GM21528 (cell line): Measurements from ENCODE around the gene CRTC2.

Source experiments
- ATAC-seq: cut with Tn5 transposase; IDR thresholded peaks from one replicate; pipeline ENCODE4 v1.9.1; 2021; ENCODE audit warnings: mild to moderate bottlenecking, moderate library complexity; ENCODE audit not compliant: unreplicated experiment, low FRiP score

CRTC2 gene

DNA sequence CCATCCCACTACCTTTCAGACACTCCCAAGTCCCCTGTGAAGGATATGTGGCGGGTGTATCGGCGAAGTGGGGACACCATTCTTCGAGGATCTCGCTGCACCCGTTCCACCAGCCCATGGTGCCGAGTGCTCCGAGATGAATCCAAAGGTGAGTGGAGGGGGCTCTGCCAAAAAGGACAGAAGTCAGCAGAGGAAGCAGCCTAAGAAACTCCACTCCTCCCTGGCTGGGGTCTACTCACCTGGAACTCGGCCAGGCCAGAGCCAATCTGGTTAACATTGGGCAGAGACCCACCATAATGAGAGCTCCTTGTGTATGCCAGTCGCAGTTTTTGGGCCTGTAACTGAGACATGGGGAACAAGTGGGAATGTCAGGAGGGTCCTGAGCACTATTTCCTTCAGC is 3.6 kb downstream of the CRTC2 start:
- no peak for ATAC-seq

DNA sequence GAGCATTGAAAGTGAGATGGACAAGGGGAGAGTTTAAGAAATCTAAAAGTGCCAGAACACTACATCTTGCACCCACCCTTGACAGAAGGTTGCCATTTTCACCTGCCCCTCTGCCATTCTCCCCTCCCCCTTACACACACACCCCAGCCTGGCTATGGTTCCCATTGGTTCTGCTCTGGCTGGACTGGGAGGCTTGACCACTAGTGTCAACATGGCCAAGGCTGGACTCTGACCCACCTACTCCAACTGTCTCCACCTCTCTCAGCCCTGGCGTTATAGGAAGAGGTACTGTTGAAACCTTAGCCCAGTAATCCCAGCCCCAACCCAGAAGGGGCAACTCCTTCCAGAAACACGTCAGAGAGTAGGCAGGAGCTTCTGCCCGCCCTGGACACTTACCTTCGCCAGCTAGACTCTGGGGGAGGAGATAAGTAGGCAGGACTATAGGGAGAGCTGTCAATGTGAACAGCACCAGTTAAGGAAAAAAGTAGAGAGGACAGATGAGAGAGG is 4.5 kb downstream of the CRTC2 start:
- no peak for ATAC-seq

DNA sequence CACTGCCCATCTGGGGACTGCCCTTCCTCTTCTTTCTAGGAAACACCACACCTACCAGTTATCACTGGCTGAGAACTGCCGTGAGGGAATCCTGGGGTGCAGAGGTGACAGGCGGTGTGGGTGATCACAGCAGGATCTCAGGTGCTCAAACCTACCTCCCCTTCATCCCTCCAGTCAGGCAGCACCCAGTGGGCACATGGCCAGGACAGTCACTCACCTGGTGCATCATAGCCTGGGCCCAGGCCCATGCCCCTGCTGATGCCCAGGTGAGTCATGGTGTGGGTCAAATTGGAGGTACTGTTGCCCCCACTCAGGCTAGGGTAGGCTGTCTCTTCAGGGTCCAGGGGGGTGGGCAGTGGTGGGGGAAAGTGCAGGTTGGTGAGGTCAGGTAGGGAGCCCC is 6.6 kb downstream of the CRTC2 start:
- ATAC-seq = no peak

DNA sequence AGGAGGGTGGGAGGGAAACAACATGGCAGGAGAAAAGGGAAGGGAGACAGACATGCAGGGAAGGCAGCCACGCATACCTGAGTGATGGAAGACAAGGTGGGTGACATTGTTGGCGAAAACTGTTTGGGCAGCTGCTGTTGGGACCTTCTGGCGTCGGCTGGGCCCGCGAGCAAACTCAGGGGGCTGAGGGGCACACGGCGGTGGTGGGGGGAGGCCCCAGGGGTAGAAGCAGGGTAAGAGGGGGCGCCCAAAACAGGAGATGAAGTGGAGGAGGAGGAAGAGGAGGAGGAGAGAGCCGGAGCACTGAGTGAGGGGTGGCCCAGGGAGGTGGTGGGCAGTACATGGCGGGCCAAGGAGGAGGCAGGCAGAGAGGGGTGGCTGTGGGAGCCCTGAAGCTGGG is 7.2 kb downstream of the CRTC2 start:
- ATAC-seq = no peak

DNA sequence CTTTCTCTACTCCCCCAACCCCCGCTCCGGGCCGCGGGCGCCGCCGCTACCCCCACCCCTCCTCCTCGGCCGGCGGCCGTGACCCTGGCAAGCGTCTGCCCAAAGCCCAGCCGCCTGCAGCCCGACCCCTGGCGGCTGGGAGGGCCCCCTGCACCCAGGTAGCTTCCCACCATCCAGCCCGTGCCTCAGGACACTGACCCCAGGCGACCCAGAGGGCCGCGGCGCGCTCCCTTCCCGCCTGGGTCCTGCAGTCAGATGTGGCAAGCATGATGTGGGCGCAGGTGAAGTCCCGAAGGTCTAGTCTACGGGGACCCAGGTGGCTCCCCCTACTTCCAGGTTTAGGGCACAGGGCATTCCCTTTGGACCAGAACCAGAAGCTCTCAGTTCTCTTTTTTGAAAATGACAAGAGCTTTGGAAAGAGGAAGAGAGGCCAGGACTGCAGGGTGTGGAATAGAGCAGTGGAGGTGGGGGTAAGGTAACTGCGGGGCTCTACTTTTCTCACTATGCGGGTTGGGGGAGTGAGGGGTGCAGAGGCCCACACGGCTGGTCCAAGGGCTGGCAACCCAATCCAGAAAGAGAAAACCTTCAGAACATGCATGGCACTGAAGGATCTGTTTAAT is 11.7 kb downstream of the CRTC2 start, which contains the start of gene DENND4B:
DENND4B (minus strand) TSS at position 97 of the 620 bp plus-strand sequence. CDS start 2,344 bp downstream, outside the sequence.
- peak; percentile 56 for ATAC-seq

DNA sequence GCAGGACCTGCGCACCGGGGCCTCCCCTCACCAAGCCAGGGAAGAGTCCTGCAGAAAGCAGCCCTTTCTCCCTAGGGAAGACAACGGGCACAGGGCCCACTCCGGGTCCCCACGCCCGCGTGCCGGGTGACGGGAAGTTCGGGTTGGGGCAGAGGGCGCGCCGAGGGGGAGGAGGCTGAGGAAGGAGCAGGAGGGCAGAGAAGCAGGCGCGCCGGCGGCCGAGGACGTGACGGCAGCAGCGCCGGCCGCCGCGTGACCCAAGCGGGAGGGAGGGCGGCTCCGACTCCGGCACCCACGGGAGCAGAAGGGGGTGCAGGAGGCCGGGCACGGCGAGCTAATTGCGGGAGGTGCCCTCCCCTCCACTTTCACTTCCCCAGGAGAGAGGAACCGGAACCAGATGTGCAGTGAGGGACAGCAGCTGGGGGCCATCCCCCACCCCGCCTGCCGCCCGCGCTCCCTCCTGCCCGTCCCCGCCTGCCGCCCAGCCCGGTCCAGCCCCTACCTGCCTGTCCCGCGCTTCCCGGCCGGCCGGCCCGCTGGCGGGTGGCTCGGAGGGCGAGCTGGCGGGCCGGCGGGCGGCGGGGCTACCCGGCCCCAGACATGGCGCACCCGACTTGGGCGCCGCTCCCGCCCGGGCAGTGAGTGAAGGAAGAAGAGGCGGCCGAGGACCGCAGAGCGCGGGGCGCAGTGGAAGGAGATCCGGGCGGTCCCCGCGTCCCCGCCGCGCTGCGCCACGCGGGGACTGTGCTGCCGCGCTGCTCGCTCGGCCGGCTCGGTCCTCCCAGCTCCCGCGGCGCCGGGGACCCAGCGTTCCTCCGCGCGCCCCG is 12.4 kb downstream of the CRTC2 start:
- peak; percentile 68 for ATAC-seq

DNA sequence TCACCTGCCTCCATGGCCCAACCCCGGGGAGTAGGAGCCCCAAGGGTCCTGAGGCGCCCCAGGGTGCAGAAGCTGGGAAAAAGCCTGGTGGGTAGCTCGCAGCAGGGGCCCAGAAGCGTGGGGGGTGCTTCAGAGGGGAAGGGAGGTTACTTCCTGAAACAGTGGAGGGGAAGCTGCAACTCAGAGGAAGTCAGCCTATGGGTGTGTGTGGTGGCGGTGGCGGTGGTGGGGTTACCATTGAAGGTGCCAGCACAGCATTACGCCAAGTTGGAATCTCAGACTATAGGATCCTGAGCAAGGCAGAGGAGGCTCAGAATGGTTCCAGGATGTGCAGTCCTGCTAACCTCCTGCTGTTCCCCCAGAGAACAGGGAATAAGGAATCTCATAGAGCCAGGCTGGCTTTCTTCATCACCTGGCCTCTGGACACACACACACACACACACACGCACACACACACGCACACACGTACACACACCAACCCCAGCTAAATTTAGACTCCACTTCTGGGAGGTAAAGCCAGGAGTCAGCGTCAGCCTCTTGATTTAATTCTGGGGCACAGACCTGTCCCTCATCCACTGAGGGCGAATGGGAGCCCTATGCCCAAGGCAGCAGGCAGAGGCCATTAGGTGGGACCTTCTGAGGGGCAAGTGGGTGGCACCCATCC is 13.1 kb downstream of the CRTC2 start:
- ATAC-seq = no peak

DNA sequence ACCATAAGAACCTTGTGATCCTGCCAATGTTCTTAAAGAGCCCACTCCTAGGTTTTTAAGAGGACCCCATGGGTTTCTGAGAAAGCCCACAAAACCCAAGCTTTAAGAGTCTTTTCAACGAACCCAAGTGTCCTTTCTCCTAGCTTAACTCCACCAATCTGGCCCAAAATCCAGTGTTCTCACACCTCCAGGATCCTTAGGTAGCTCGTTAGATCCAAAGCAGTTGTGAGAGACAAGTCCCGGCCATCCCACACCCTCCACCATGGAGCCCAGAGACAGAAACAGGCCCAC is 13.6 kb downstream of the CRTC2 start:
- ATAC-seq = no peak

DNA sequence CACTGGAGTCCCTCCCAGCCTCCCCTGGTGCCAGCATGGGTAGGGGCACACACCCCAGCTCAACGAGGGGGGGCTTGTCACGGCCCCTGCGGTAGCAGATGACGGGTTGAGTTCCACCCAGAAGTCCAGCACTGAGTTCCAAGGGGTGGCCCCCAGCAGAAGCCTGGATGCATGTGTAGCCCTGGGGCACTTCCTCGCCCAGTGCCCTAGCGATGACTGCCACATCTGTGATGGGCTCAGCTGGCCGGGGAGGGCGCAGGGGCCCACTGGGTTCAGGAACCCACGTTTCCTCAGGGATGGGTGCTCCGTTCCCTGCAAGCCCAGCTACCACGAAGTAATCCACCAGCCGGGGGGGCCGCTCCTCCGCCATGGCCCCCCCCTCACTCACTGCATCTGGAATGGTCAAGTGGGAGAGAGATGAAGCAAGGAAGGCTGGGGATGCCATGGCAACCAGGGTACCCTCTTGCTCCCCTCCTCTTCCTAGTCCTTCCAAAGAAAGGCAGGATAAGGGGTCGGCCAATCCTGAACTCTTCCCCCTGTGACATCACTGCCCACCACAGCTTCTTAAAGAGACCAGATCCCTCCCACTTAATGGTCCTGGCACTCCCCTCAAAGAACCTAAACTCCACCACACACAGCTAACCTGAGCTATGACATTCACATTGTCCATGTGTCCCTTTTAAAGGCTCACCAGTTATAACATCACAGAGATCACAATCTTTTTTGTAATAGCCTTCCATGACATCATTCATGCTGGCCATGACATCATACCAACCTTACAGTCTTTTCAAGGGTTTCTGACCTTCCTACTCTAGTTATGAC is 14.2 kb downstream of the CRTC2 start:
- ATAC-seq = no peak

DNA sequence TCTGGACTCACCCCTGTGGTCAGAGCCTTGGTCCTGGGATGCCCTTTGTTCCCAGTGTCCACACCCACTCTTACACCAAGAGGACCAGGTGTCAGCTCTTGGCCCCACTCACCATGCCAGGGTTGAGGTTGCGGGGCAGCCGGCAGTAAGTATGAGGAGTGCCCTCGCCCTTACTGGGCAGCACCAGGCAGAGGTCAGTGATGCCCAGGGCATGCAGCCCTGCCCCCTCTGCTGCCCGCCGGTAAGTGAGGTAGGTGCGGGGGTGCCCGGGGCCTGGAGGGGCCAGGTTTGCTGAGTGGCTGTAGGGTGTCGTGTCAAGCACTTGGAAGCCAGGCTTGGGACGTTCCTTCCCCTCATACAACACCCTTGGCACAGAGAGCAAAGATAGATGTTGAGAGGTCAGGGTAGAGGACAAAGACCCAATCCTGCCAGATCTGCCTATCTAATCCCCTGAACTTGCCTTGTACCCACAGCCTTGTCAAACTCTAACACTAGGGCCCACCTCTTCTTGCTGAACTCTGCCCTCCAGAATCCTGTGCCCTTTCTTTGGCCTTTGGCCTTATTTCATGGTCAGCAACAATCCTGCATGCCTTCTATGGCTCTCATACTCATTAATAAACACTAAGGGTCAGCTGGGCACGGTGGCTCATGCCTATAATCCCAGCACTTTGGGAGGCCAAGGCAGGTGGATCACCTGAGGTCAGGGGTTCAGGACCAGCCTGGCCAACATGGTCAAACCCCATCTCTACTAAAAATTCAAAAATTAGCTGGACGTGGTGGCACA is 15.5 kb downstream of the CRTC2 start:
- ATAC-seq = no peak

DNA sequence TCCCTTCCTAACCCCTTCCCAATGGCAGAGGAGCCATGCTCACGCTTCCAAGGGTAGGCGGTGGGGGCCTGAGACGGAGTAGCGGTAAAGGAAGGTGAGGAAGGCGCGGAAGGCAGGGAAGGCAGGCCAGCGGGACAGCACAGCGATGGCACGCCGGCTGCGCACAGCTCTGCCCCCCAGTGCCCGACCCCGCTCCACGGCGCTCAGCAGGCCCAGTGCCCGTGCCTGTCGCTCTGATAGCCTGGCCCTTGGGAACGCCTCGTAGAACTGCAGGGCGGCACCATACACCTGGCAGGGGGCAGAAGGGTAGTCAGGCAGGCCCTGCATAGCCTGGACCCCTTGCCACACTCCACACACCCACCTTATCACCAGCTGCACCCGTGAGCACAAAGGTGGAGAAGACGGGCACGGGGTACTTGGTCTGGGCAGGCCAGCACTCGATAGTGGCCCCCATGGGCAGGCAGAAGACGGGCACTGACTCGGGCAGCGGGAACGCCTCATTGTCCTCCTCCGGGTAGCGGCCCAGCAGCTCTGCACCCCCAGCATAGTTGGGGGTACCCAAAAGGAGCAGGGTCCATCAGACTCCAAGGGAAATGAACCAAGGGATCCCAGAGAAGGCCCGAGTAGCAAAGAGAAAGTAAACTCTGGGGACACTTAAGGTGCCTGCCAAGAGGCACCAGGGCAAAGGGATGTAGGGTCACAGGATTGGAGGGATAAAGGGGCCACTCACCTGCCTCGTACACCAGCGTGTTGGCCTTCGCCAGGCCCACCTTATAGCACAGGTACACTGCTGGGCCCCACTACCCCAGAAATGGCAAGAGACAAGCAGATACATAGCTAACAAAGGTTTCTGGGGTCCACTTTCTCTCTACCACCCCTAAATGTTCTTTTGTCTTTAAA is 16.3 kb downstream of the CRTC2 start:
- no peak for ATAC-seq

DNA sequence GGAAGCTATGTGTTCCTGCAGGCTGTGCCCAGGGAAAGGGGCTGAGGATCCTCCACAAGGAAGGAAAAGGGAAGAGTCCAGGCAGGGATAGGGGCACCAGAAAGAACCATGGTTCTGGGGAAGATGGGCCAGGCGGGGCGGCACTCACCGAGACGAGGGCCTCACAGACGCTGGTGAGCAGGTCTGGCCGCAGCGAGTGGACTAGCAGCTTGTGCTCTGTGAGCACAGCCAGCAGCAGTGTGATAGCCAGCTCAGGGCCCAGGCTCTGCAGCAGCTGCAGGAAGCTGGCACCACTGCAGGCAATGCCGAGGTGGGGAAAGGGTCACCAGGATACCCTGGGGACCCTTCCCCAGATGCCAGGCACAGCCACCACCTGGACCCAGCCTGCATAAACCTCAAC is 17.7 kb downstream of the CRTC2 start:
- no peak for ATAC-seq

DNA sequence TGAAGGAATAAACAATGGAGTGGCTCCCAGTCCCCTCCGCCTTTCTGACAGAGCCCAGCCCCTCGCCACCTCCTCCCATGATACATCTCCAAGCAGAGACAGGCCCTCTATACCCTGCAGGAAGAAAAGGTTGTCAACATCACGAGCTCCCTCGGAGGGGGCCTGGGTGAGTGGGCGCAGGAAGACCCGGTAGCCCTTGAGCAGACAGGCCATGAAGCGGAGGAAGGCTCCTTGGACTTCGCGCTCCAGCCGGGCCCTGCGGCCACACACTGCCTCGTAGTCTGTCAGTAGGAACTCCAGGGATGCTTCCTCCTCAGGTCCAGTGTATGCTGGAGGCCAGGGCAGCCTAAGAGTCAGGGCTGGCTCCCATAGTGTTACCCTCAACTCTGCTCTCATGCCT is 18.9 kb downstream of the CRTC2 start:
- no peak for ATAC-seq

DNA sequence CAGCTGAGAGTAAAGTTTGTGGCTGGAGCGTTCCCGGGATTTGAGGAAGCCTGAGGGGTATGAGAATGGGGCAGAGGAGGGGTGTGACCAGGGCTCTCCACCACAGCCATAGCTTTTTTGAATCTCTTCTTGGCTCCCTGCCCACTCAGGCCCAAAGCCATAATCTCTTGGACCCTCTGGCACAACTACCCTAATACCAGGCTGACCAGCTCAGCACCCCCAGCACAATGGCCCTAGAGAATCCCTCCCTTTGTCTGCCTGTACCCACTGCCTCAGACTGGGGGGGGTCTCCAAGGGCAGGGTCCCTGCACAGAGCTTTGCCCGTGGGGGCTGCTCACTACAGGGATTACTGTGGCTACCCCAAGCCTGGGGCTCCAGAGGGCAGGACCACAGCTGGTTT is 19.4 kb downstream of the CRTC2 start:
- no peak for ATAC-seq

DNA sequence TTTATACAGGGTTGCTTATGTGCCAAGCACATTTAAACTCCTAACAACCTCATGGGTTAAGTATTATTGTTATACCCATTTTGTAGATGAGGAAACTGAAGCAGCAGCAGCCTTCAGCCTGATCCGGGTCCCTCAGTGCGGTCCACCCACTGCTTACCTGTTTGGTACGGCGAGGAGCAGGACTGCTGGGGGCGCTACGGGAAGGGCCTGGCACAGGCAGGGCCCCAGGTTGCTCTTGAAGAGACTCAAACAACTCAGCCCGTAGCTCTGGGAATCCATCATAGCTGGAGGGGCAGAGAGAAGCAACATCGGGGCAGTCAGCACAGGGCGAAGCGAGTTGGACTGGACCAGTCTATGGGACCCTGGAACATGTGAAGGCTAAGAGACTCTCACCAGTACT is 21.1 kb downstream of the CRTC2 start:
- no peak for ATAC-seq

DNA sequence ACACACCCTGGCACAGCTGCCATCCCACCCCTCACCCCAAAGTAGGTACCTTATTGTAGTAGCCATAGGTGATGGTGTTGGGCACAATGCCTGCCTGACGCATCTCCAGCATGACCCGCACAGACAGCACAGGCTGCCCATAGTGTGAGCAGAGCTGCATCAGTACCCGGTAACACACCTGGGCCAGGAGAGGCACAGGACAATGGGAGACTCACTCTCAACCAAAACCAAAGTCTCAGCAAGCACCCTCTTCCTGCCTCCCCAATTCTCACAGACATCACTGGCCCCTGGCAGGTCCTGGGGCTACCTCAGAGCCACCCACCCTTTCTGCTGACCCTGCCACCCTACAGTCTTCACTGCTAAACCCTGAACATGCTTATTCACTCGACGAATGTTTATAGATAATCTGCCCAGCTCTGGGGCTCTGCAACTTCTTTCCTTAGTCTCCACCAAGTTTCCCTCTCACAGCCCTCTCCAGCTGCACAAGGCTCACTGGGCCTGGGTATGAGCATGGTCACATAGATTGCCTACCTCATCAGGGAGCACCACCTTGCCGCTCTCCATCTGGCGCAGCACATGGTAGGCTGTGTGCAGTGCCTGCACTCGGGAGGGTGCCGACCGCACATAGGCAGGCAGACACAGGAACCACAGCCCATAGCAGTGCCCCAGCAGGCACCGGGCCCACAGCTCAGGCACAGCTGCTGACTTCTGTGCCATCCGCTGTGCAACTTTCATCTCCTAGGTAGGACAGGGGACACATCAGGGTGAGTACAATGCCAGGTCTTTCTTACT is 22.2 kb downstream of the CRTC2 start:
- ATAC-seq = no peak

DNA sequence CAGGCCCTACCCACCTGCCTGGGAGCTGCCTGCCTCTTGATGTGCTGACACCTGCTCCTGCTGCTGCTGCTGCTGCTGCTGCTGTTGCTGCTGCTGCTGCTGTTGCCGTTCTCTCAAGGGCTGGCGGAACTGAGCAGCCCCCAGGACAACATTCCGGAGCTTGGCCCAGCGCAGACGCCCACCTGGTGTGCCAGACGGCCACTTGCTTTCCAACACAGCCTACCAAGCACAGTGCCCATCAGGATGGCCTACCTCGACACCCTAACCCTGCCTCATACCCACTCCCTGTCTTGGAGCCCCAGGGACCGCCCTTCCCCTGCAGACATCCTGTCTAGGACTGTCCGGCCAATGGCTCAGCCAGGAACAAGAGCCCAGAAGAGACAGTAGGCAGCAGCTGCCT is 23.7 kb downstream of the CRTC2 start:
- ATAC-seq = no peak

DNA sequence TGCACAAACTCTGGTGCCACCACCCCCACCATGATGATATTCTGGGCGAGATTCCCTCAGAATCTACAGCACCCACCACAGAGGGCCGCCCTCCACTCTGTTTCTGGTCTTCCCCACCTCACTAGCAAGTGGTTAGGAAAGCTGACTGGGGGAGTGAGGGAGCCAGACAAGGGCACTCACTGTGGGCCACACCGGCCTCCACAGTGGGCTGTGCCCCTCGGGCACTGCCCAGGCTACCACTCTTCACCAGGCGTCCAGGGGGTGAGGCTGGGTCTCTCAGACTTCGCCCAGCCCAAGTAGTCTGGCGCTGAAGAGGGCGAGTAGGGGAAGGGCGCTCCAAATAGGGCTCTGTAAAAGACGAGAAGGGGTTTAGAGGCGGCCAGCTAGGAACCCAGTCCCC is 24.5 kb downstream of the CRTC2 start:
- ATAC-seq = no peak
